K562 (cell line): ENCODE results near the gene CLDN7. TPM values are rescaled to one million over a fixed set of nuclear protein-coding genes. Genes with fewer than 3 reads are reported as not detected.

Experiments
- ARHGAP35 ChIP-seq: fragments of 450-650 bp; IDR thresholded peaks from 2 replicates; pipeline ENCODE4 v1.6.1; 2018; ENCODE audit not compliant: partially characterized antibody
- CSDE1 ChIP-seq, 2 experiments: fragments of 450-650 bp; IDR thresholded peaks; 2 replicates each; pipeline ENCODE4 v1.6.1; 2016; ENCODE audit warnings: mild to moderate bottlenecking in 1 of 2
- CTBP1 ChIP-seq: fragments of 450-650 bp; IDR thresholded peaks from 2 replicates; pipeline ENCODE4 v1.6.1; 2016; ENCODE audit warnings: borderline replicate concordance
- NCOA2 ChIP-seq, 2 experiments: fragments of 450-650 bp; IDR thresholded peaks; 2 replicates each; pipeline ENCODE4 v1.6.1; 2018; ENCODE audit warnings: mild to moderate bottlenecking in 2 of 2, moderate library complexity in 1 of 2; ENCODE audit not compliant: partially characterized antibody in 2 of 2
- POLR2A ChIP-seq: fragments of 450-650 bp; conservative IDR thresholded peaks from 2 replicates; pipeline ENCODE4 v1.6.1; 2016
- POLR2G ChIP-seq: fragments of 200-400 bp; formaldehyde crosslinking; IDR thresholded peaks from 2 replicates; pipeline ENCODE4 v1.6.1; 2017; ENCODE audit warnings: low read depth, mild to moderate bottlenecking, antibody characterized with exemption, low read length, moderate library complexity
- SAFB2 ChIP-seq: fragments of 200-400 bp; formaldehyde crosslinking; IDR thresholded peaks from 2 replicates; pipeline ENCODE4 v1.6.1; 2018; ENCODE audit warnings: borderline replicate concordance, low read length, low read depth, moderate library complexity; ENCODE audit not compliant: severe bottlenecking
- SOX6 ChIP-seq: fragments of 450-650 bp; IDR thresholded peaks from 2 replicates; pipeline ENCODE4 v1.6.1; 2014; ENCODE audit warnings: mild to moderate bottlenecking
- TARDBP ChIP-seq: fragments of 450-650 bp; IDR thresholded peaks from 2 replicates; pipeline ENCODE4 v1.6.1; 2016
- XRCC3 ChIP-seq: fragments of 450-650 bp; IDR thresholded peaks from 2 replicates; pipeline ENCODE4 v1.6.1; 2017; ENCODE audit warnings: mild to moderate bottlenecking, moderate library complexity
- ZNF253 ChIP-seq: fragments of 250-450 bp; sonication (Bioruptor Pico); conservative IDR thresholded peaks from 2 replicates; pipeline ENCODE4 v1.6.1; 2021; ENCODE audit warnings: mild to moderate bottlenecking
- ZNF431 ChIP-seq: sonication (generic); formaldehyde crosslinking; IDR thresholded peaks from 2 replicates; pipeline ENCODE4 v1.8.0; 2022; ENCODE audit warnings: mild to moderate bottlenecking, missing genetic modification reagents
- polyA plus RNA-seq, 8 experiments: library from polyadenylated mRNA; depleted of rRNA in 4 of 8; stranded (reverse) in 5 of 8; unstranded in 3 of 8; fragments of >200 nt; fragmentation: Nextera tagmentation in 2 of 8; fragmentation: Illumina TruSeq in 1 of 8; extraction: Ambion mirVana in 2 of 8; extraction: Trizol in 1 of 8; gene quantifications; 2 replicates each; pipeline versions ENCODE4 v1.2.1 to v1.2.3, GENCODE V29; 2011 to 2014; ENCODE audit warnings: inconsistent platforms in 1 of 8, missing spikeins in 1 of 8
- total RNA-seq, 7 experiments: library from RNA; depleted of rRNA in 6 of 7; stranded (reverse); fragments of >200 nt in 6 of 7; fragmentation: Illumina TruSeq in 2 of 7; extraction: Trizol in 2 of 7; gene quantifications; 2 replicates each; pipeline versions ENCODE4 v1.2.1 to v1.2.3, GENCODE V29; 2011 to 2021; ENCODE audit warnings: low replicate concordance in 1 of 7
- TF ChIP-seq, protein P1 (sequence below): sonication (generic); formaldehyde crosslinking; IDR thresholded peaks from 2 replicates; pipeline ENCODE4 v1.8.0; 2022; ENCODE audit warnings: mild to moderate bottlenecking, missing genetic modification reagents
- TF ChIP-seq, protein P2 (sequence below): IDR thresholded peaks from 2 replicates; pipeline ENCODE4 v1.6.1; 2011; ENCODE audit warnings: borderline replicate concordance, low read depth, mild to moderate bottlenecking, moderate library complexity, low read length; ENCODE audit not compliant: insufficient read depth, poor library complexity, severe bottlenecking
- TF ChIP-seq, protein P3 (sequence below): fragments of 450-650 bp; IDR thresholded peaks from 2 replicates; pipeline ENCODE4 v1.6.1; 2018; ENCODE audit not compliant: partially characterized antibody
- TF ChIP-seq, protein P4 (sequence below): fragments of 450-650 bp; formaldehyde crosslinking; IDR thresholded peaks from 2 replicates; pipeline ENCODE4 v1.4.0; 2022; ENCODE audit warnings: mild to moderate bottlenecking, moderate library complexity

The CLDN7 gene
- total and polyA plus RNA-seq, 9 of the 15 experiments (the other 6 are each of a cell fraction or from before 2014, with no cell fraction given): 2.2 to 14.5 (median 7.6) TPM

DNA sequence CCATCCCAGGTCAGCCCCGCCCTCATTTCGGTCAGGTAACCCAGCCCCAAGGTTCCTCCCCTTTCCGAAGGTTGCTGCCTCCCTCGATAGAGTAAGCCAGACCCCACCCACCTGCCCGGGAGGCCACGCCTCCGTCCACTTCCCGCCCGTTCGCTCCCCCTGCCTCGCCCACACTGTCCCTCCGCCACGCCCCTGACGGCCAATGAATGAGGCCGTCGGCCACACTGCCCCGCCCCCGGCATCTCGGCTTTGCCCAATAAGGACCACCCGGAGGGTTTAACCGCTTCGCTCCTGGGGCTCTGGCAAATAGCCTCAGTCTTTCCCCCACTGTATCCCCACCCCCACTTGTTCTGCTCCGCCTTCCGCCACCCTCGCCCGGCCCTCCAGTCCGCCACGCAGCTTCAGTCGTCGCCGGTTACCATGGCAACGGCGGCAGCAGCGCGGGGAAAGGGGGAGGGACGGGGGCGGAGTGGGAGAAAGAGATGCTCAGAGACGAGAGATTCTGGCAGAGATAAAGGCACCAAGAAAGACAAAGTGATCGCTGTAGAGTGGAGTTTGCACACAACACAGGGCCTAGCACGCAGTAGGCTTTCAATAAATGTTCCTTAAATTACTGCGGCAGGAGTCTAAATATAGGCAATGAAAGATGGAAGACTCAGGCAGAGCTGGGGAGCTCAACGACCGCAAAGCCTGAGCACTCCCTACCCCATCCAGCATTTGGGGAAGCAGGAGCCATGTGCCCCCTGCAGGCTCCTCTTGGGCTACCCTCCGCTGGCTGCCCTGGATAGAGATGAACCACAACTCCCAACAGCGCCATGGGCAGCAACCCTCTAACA, 47.8 kb downstream of the CLDN7 start (continued):
- TF ChIP-seq, protein P1, sequence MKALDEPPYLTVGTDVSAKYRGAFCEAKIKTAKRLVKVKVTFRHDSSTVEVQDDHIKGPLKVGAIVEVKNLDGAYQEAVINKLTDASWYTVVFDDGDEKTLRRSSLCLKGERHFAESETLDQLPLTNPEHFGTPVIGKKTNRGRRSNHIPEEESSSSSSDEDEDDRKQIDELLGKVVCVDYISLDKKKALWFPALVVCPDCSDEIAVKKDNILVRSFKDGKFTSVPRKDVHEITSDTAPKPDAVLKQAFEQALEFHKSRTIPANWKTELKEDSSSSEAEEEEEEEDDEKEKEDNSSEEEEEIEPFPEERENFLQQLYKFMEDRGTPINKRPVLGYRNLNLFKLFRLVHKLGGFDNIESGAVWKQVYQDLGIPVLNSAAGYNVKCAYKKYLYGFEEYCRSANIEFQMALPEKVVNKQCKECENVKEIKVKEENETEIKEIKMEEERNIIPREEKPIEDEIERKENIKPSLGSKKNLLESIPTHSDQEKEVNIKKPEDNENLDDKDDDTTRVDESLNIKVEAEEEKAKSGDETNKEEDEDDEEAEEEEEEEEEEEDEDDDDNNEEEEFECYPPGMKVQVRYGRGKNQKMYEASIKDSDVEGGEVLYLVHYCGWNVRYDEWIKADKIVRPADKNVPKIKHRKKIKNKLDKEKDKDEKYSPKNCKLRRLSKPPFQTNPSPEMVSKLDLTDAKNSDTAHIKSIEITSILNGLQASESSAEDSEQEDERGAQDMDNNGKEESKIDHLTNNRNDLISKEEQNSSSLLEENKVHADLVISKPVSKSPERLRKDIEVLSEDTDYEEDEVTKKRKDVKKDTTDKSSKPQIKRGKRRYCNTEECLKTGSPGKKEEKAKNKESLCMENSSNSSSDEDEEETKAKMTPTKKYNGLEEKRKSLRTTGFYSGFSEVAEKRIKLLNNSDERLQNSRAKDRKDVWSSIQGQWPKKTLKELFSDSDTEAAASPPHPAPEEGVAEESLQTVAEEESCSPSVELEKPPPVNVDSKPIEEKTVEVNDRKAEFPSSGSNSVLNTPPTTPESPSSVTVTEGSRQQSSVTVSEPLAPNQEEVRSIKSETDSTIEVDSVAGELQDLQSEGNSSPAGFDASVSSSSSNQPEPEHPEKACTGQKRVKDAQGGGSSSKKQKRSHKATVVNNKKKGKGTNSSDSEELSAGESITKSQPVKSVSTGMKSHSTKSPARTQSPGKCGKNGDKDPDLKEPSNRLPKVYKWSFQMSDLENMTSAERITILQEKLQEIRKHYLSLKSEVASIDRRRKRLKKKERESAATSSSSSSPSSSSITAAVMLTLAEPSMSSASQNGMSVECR (CRISPR knock-in tag): no peak; the same call in 1 of the 2 replicates
- TF ChIP-seq, protein P2, sequence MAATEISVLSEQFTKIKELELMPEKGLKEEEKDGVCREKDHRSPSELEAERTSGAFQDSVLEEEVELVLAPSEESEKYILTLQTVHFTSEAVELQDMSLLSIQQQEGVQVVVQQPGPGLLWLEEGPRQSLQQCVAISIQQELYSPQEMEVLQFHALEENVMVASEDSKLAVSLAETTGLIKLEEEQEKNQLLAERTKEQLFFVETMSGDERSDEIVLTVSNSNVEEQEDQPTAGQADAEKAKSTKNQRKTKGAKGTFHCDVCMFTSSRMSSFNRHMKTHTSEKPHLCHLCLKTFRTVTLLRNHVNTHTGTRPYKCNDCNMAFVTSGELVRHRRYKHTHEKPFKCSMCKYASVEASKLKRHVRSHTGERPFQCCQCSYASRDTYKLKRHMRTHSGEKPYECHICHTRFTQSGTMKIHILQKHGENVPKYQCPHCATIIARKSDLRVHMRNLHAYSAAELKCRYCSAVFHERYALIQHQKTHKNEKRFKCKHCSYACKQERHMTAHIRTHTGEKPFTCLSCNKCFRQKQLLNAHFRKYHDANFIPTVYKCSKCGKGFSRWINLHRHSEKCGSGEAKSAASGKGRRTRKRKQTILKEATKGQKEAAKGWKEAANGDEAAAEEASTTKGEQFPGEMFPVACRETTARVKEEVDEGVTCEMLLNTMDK: peak; percentile 84
- TF ChIP-seq, protein P3, sequence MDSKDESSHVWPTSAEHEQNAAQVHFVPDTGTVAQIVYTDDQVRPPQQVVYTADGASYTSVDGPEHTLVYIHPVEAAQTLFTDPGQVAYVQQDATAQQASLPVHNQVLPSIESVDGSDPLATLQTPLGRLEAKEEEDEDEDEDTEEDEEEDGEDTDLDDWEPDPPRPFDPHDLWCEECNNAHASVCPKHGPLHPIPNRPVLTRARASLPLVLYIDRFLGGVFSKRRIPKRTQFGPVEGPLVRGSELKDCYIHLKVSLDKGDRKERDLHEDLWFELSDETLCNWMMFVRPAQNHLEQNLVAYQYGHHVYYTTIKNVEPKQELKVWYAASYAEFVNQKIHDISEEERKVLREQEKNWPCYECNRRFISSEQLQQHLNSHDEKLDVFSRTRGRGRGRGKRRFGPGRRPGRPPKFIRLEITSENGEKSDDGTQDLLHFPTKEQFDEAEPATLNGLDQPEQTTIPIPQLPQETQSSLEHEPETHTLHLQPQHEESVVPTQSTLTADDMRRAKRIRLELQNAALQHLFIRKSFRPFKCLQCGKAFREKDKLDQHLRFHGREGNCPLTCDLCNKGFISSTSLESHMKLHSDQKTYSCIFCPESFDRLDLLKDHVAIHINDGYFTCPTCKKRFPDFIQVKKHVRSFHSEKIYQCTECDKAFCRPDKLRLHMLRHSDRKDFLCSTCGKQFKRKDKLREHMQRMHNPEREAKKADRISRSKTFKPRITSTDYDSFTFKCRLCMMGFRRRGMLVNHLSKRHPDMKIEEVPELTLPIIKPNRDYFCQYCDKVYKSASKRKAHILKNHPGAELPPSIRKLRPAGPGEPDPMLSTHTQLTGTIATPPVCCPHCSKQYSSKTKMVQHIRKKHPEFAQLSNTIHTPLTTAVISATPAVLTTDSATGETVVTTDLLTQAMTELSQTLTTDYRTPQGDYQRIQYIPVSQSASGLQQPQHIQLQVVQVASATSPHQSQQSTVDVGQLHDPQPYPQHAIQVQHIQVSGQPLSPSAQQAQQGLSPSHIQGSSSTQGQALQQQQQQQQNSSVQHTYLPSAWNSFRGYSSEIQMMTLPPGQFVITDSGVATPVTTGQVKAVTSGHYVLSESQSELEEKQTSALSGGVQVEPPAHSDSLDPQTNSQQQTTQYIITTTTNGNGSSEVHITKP: peak; percentile 21
- TF ChIP-seq SOX6 (no peak), ZNF253 (CRISPR knock-in tag) (no peak), NCOA2 (IDR thresholded peaks at IDR 0.05; ENCODE audit: partially characterized antibody in 2 of 2) (no peak), POLR2A (no peak), CTBP1 (peak; percentile 86; the same call in 1 of the 2 replicates), TARDBP (no peak), ARHGAP35 (no peak), XRCC3 (no peak), CSDE1 (IDR thresholded peaks at IDR 0.05) (peak in 1 of 2 experiments; percentile 97; a peak in 2 of 4 replicates), ZNF431 (no peak), SAFB2 (no peak), POLR2G (no peak)
- TF ChIP-seq, protein P4, sequence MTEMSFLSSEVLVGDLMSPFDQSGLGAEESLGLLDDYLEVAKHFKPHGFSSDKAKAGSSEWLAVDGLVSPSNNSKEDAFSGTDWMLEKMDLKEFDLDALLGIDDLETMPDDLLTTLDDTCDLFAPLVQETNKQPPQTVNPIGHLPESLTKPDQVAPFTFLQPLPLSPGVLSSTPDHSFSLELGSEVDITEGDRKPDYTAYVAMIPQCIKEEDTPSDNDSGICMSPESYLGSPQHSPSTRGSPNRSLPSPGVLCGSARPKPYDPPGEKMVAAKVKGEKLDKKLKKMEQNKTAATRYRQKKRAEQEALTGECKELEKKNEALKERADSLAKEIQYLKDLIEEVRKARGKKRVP (CRISPR knock-in tag): no peak
